Left ventricle myocardium inferior (tissue), 1 donor: ENCODE measurements around the gene PDE11A. TPM values are rescaled to one million over a fixed set of nuclear protein-coding genes. Genes with fewer than 3 reads are reported as not detected.

Source experiments
- DNase-seq: peaks from one replicate; pipeline ENCODE4 v3.0.0-alpha.2; 2020
- H3K27ac ChIP-seq: fragments of 200-600 bp; replicated peaks from 2 replicates; pipeline ENCODE4 v1.8.0; 2021
- H3K27me3 ChIP-seq: fragments of 200-600 bp; 2 replicates; pipeline ENCODE4 v1.8.0; 2021; ENCODE audit warnings: low read depth
- H3K36me3 ChIP-seq: fragments of 200-600 bp; 2 replicates; pipeline ENCODE4 v1.8.0; 2021
- H3K4me1 ChIP-seq: fragments of 200-600 bp; 2 replicates; pipeline ENCODE4 v1.8.0; 2021
- H3K4me3 ChIP-seq: fragments of 200-600 bp; 2 replicates; pipeline ENCODE4 v1.8.0; 2021; ENCODE audit warnings: mild to moderate bottlenecking, moderate library complexity
- H3K9me3 ChIP-seq: fragments of 200-600 bp; replicated peaks from 2 replicates; pipeline ENCODE4 v1.8.0; 2021
- intact Hi-C: fragments of 100-400 bp; cut with micrococcal nuclease; formaldehyde crosslinking; loops from one replicate; pipeline ENCODE4 v1.11.0; 2022
- total RNA-seq: library from RNA; stranded (reverse); fragmentation: NEBNext Ultra II Directional; extraction: Animal tissue kit (Norgen Biotek cat#: 25700); gene quantifications from one replicate; pipeline ENCODE4 v1.2.1, GENCODE V29; 2021
- TF ChIP-seq, protein P1 (sequence below): fragments of 200-600 bp; IDR thresholded peaks from 2 replicates; pipeline ENCODE4 v1.8.0; 2021; ENCODE audit warnings: antibody characterized with exemption, mild to moderate bottlenecking, borderline replicate concordance
- donor health status: DM: no; HTN: yes; CAD: no; lungs with severe emphysema.

PDE11A gene
- total RNA-seq, 1 donor from 2014 or later = 2.5 TPM

DNA sequence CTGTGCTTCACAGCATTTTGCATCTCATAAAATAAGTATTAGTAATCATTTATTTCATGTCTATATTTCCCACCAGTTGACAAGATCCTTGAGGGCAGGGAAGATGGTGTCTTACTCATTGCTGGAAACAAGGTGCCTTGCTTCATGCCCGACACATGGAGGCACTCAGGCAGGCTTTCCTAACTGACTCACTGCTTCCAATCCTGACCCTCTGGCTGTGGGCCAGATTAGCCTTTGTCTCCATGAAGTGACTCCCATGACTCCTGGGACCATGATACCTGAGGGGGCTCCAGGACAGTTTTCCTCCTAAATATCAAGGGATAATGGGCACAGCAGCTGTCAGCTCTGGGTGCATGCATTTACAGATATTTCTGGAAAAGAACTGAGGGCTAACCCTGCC lies 405.0 kb downstream of the PDE11A start:
- Histone ChIP-seq H3K4me1 (peaks cover 16% of the 10 kb centered on the region), H3K27ac (no peak overlapping the region), H3K27me3 (no peaks in the 10 kb centered on the region), H3K9me3 (no peaks in the 10 kb centered on the region), H3K4me3 (no peak overlapping the region), H3K36me3 (no peaks in the 10 kb centered on the region)
- intact Hi-C loops = no loop called here
- TF ChIP-seq, protein P1, sequence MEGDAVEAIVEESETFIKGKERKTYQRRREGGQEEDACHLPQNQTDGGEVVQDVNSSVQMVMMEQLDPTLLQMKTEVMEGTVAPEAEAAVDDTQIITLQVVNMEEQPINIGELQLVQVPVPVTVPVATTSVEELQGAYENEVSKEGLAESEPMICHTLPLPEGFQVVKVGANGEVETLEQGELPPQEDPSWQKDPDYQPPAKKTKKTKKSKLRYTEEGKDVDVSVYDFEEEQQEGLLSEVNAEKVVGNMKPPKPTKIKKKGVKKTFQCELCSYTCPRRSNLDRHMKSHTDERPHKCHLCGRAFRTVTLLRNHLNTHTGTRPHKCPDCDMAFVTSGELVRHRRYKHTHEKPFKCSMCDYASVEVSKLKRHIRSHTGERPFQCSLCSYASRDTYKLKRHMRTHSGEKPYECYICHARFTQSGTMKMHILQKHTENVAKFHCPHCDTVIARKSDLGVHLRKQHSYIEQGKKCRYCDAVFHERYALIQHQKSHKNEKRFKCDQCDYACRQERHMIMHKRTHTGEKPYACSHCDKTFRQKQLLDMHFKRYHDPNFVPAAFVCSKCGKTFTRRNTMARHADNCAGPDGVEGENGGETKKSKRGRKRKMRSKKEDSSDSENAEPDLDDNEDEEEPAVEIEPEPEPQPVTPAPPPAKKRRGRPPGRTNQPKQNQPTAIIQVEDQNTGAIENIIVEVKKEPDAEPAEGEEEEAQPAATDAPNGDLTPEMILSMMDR = no peak
- no peak for DNase-seq

DNA sequence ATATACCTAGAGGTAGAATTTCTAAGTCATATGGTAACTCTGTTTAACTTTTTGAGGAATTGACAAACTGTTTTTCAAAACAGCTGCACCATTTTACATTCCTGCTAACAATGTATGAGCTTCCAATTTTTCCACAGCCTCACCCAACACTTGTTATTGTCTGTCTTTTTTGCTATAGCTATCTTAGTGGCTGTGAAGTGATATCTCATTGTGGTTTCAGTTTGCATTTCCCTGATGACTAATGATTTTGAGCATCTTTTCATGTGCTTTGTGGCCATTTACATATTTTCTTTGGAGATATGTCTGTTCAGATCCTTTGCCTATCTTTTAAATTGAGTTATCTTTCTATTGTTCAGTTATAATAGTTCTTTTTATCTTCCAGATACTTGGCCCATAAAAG lies 406.2 kb downstream of the PDE11A start:
- Histone ChIP-seq H3K27ac (no peak overlapping the region), H3K4me3 (no peak overlapping the region), H3K9me3 (no peaks in the 10 kb centered on the region), H3K36me3 (no peaks in the 10 kb centered on the region), H3K4me1 (peaks cover 16% of the 10 kb centered on the region), H3K27me3 (no peaks in the 10 kb centered on the region)
- TF ChIP-seq, protein P1 = no peak
- intact Hi-C loops = no loop called here
- DNase-seq = no peak

DNA sequence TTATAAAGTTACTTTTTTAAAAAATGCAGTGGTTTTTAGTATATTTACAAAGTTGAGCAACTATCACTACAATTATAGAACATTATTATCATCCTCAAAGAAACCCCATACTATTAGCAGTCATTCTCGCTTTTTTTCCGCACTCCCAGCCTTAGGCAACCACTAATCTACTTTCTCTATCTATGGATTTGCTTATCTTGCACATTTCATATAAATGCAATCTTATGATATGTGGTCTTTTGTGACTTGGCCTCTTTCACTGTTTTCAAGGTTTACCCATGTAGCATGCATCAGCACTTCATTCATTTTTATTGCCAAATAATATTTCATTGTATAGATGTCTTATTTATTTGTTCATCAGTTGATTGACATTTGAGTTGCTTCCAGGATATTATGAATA lies 406.6 kb downstream of the PDE11A start:
- peaks cover 12% of the 10 kb centered on the region for H3K4me1 ChIP-seq
- H3K27ac ChIP-seq = no peak overlapping the region
- TF ChIP-seq, protein P1 = no peak
- DNase-seq = no peak
- no peaks in the 10 kb centered on the region for H3K9me3 ChIP-seq
- intact Hi-C loops = no loop called here
- no peaks in the 10 kb centered on the region for H3K36me3 ChIP-seq
- H3K4me3 ChIP-seq = no peak overlapping the region
- no peaks in the 10 kb centered on the region for H3K27me3 ChIP-seq

DNA sequence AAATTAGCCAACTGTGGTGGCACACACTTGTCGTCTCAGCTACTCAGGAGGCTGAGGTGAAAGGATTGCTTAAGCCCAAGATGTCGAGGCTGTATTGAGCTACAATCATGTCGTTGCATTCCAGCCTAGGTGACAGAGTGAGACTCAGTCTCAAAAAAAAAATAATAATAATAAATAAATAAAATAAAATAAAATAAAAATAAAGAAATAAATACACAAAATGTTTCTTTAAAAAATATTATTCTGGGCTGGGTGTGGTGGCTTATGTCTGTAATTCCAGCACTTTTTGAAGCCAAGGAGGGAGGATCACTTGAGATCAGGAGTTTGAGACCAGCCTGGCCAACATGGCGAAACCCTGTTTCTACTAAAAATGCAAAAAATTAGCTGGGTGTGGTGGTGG lies 407.2 kb downstream of the PDE11A start:
- TF ChIP-seq, protein P1 = no peak
- no peaks in the 10 kb centered on the region for H3K9me3 ChIP-seq

DNA sequence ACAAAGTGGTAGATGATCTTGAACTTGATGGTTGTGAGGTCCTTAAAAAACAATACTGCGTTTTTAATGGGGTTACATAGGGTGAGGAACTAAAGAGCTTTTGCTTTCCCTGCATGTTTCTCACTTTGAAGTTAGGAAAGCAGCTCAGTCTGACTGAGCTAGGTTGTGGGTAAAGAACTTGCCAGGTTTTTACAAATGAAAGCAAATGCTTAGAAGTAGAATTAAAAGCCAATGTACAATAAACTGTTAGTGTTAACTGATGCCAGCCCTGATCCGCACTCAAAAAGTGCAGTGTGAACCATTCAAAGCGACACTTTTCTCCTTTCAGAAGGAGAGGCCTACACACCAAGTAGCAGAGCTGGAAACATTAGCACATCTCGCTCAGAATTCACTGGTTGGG lies 409.7 kb downstream of the PDE11A start:
- intact Hi-C loops = no loop called here
- Histone ChIP-seq H3K27ac (no peak overlapping the region), H3K4me1 (no peaks in the 10 kb centered on the region), H3K36me3 (no peaks in the 10 kb centered on the region), H3K9me3 (no peaks in the 10 kb centered on the region), H3K27me3 (no peaks in the 10 kb centered on the region), H3K4me3 (no peak overlapping the region)
- no peak for DNase-seq
- TF ChIP-seq, protein P1 = no peak

More for the DNA sequence above, 407.2 kb downstream of the PDE11A start:
- no peak for DNase-seq
- no peak overlapping the region for H3K4me3 ChIP-seq
- intact Hi-C loops = no loop called here
- peaks cover 6% of the 10 kb centered on the region for H3K4me1 ChIP-seq
- no peak overlapping the region for H3K27ac ChIP-seq
- H3K36me3 ChIP-seq = no peaks in the 10 kb centered on the region
- no peaks in the 10 kb centered on the region for H3K27me3 ChIP-seq

DNA sequence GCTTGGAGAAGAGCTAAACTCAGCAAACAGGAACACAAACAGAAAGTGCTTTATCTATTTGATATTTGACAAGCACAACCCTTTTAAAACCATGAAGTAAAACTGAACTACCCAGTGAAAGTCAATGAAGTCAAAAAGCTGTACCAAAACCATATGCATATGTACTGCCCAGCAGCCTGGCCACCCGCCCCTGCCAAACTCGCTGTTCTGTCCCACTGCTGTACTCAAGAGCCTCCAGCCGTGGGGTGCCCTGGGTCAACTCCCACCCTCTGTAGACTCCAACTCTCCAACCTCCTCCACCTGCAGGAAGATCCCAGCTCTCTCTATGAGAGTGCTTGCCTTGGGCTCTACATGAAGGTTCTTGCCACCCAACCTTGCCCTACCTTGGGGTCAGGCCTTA lies 411.8 kb downstream of the PDE11A start:
- Histone ChIP-seq H3K36me3 (no peaks in the 10 kb centered on the region), H3K4me3 (no peak overlapping the region), H3K27me3 (no peaks in the 10 kb centered on the region), H3K27ac (no peak overlapping the region), H3K9me3 (no peaks in the 10 kb centered on the region), H3K4me1 (no peaks in the 10 kb centered on the region)
- DNase-seq = no peak
- intact Hi-C loops = no loop called here
- TF ChIP-seq, protein P1 = no peak
